Panc1 (cell line): Measurements from ENCODE around the gene ZCWPW1. TPM values are rescaled to one million over a fixed set of nuclear protein-coding genes. Genes with fewer than 3 reads are reported as not detected.

Experiments
- ATAC-seq: fragments of 200-7000 bp; cut with Tn5 transposase; 2 replicates; pipeline ENCODE4 v1.9.1; 2020; ENCODE audit warnings: mild to moderate bottlenecking, moderate library complexity
- BruUV-seq: library from RNA; stranded (reverse); fragments of 400-500 nt; replicated peaks from 2 replicates; lab custom pipeline; 2021; lab: Mats Ljungman, UMichigan
- CTCF ChIA-PET: fragments of 300-600 bp; sonication (Branson Sonifier 250); formaldehyde crosslinking; loops from one replicate; lab custom pipeline; 2022; ENCODE audit warnings: antibody characterized with exemption; lab: Charles Lee
- POLR2A ChIA-PET: fragments of 300-600 bp; sonication (Branson Sonifier 250); formaldehyde crosslinking; loops from one replicate; lab custom pipeline; 2022; ENCODE audit warnings: antibody characterized with exemption; lab: Charles Lee
- DNase-seq: peaks from one replicate; pipeline ENCODE4 v3.0.0-alpha.2; 2010; ENCODE audit warnings: low read depth, low spot score
- H3K27ac ChIP-seq: 2 replicates; pipeline ENCODE4 v1.5.1; 2011; ENCODE audit warnings: mild to moderate bottlenecking, low read length, inconsistent platforms
- H3K27me3 ChIP-seq: fragments of 200-500 bp; sonication (Bioruptor generic); 2 replicates; pipeline ENCODE4 v1.6.0; 2014; ENCODE audit warnings: low read length, inconsistent platforms; ENCODE audit not compliant: control insufficient read depth, insufficient read depth
- H3K36me3 ChIP-seq: fragments of 200-500 bp; sonication (Bioruptor generic); 2 replicates; pipeline ENCODE4 v1.5.1; 2014; ENCODE audit warnings: inconsistent platforms, mild to moderate bottlenecking, low read length, moderate library complexity; ENCODE audit not compliant: control insufficient read depth, insufficient read depth
- H3K4me1 ChIP-seq: 2 replicates; pipeline ENCODE4 v1.5.1; 2011; ENCODE audit warnings: inconsistent platforms, mild to moderate bottlenecking, low read length, moderate library complexity; ENCODE audit not compliant: control insufficient read depth, insufficient read depth
- H3K4me3 ChIP-seq, 2 experiments: 2 replicates each; pipeline ENCODE4 v1.5.1; 2011 to 2012; ENCODE audit warnings: low read depth in 2 of 2, low read length in 2 of 2, mild to moderate bottlenecking in 2 of 2, inconsistent platforms in 1 of 2, moderate library complexity in 1 of 2
- H3K9me3 ChIP-seq: fragments of 200-500 bp; sonication (Bioruptor generic); 2 replicates; pipeline ENCODE4 v1.5.1; 2014; ENCODE audit warnings: low read depth, mild to moderate bottlenecking, inconsistent platforms, low read length, moderate library complexity; ENCODE audit not compliant: control insufficient read depth, insufficient read depth
- CTCF ChIP-seq: fragments of 450-650 bp; IDR thresholded peaks from 2 replicates; pipeline ENCODE4 v1.5.1; 2017; ENCODE audit warnings: mild to moderate bottlenecking
- POLR2AphosphoS5 ChIP-seq: IDR thresholded peaks from 2 replicates; pipeline ENCODE4 v1.6.1; 2012; ENCODE audit warnings: mild to moderate bottlenecking, low read depth, low read length, moderate library complexity
- REST ChIP-seq, 2 experiments: IDR thresholded peaks; 2 replicates each; pipeline ENCODE4 v1.6.1; 2011 to 2012; ENCODE audit warnings: low read depth in 2 of 2, control low read depth in 1 of 2, low read length in 1 of 2, mild to moderate bottlenecking in 1 of 2, moderate library complexity in 1 of 2; ENCODE audit not compliant: insufficient read depth in 1 of 2
- SIN3A ChIP-seq: IDR thresholded peaks from 2 replicates; pipeline ENCODE4 v1.6.1; 2012; ENCODE audit warnings: low read depth, mild to moderate bottlenecking, low read length, moderate library complexity, borderline replicate concordance; ENCODE audit not compliant: insufficient read depth
- TCF7L2 ChIP-seq: IDR thresholded peaks from 2 replicates; pipeline ENCODE4 v1.6.1; 2011; ENCODE audit warnings: mild to moderate bottlenecking, low read depth, low read length, inconsistent platforms
- in situ Hi-C: cut with HindIII; loops from 2 replicates; pipeline ENCODE4 v1.10.0; 2016; ENCODE audit warnings: low sequenced_read_pairs, low pct_unique_long_range_greater_than_20kb
- intact Hi-C: fragments of 100-400 bp; cut with micrococcal nuclease; formaldehyde crosslinking; loops from one replicate; pipeline ENCODE4 v1.10.0; 2022; ENCODE audit not compliant: unreplicated experiment
- total RNA-seq: library from RNA; stranded (reverse); gene quantifications from one replicate; pipeline ENCODE4 v1.2.1, GENCODE V29; 2021; ENCODE audit not compliant: unreplicated experiment

Gene ZCWPW1
- total RNA-seq, 1 experiment from 2014 or later = 6.5 TPM

DNA sequence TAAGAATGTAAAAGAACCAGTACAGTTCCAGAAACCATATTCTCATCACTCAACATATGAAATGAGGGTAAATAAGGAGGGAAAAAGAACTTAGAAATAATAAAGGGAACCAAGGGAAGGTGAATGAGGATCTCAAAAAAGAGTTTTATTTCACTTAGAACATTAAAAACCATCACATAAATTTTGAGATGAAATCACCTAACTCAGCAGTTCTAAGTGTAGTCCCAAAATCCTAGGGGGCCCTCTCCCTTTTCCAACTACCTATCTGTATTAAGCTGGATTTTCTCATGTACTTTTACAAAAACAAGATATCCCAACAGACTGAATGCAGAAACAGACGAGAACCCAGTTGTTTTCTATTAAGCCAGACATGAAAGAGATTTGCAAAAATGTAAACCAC, 3.2 kb downstream of the ZCWPW1 start:
- POLR2A ChIA-PET = no interaction called here
- H3K4me3 ChIP-seq = no peak overlapping the region

GRCh38 chr7:100423315-100423714, 5.2 kb downstream of the ZCWPW1 start:
- no TSS peak for BruUV-seq
- Histone ChIP-seq H3K4me1 (peaks cover 12% of the 10 kb centered on the region), H3K4me3 (no peak overlapping the region), H3K27ac (no peak overlapping the region), H3K27me3 (no peaks in the 10 kb centered on the region), H3K9me3 (no peaks in the 10 kb centered on the region), H3K36me3 (no peaks in the 10 kb centered on the region)
- intact Hi-C loops = no loop called here
- in situ Hi-C loops = no loop called here
- no peak for ATAC-seq
- TF ChIP-seq CTCF (no peak), TCF7L2 (no peak), SIN3A (no peak)
- ChIA-PET POLR2A (no interaction called here), CTCF (no interaction called here)
- DNase-seq = no peak

More for the DNA sequence above, 3.2 kb downstream of the ZCWPW1 start:
- TF ChIP-seq SIN3A (no peak), POLR2AphosphoS5 (no peak), REST (IDR thresholded peaks at IDR 0.05; ENCODE audit: insufficient read depth in 1 of 2, low read depth in 2 of 2, low read length in 1 of 2) (no peak), CTCF (no peak), TCF7L2 (no peak)
- intact Hi-C loops (no loop called here), in situ Hi-C loops (no loop called here)
- Histone ChIP-seq H3K27me3 (no peaks in the 10 kb centered on the region), H3K4me1 (peaks cover 5% of the 10 kb centered on the region), H3K9me3 (no peaks in the 10 kb centered on the region), H3K36me3 (no peaks in the 10 kb centered on the region; the same call in 1 of the 2 replicates), H3K27ac (no peak overlapping the region)
- CTCF ChIA-PET = no interaction called here
- BruUV-seq = no TSS peak
- DNase-seq = no peak
- ATAC-seq = no peak
